GM18519 (cell line): Measurements from ENCODE around the gene ADK.

ENCODE experiments used
- ATAC-seq: cut with Tn5 transposase; IDR thresholded peaks from one replicate; pipeline ENCODE4 v1.9.1; 2021; ENCODE audit warnings: mild to moderate bottlenecking, moderate library complexity; ENCODE audit not compliant: unreplicated experiment, low FRiP score

ADK gene

GRCh38 chr10:74400186-74400585 lies 249.2 kb downstream of the ADK start:
- no peak for ATAC-seq

GRCh38 chr10:74406006-74406405 lies 255.0 kb downstream of the ADK start:
- no peak for ATAC-seq

- ATAC-seq, result no peak
Measured at GRCh38 chr10:74415146-74415839, 264.3 kb downstream of the ADK start.

GRCh38 chr10:74417397-74417796 lies 266.4 kb downstream of the ADK start:
- no peak for ATAC-seq

GRCh38 chr10:74418285-74418872 lies 267.4 kb downstream of the ADK start:
- no peak for ATAC-seq

- no peak for ATAC-seq
Measured at GRCh38 chr10:74419491-74419951, 268.5 kb downstream of the ADK start.

GRCh38 chr10:74419958-74420375 lies 268.9 kb downstream of the ADK start:
- ATAC-seq, result no peak

- no peak for ATAC-seq
Measured at GRCh38 chr10:74424565-74424964, 273.5 kb downstream of the ADK start.

GRCh38 chr10:74425456-74426001 lies 274.5 kb downstream of the ADK start:
- no peak for ATAC-seq

GRCh38 chr10:74431816-74432215 lies 280.8 kb downstream of the ADK start:
- ATAC-seq, result no peak

- no peak for ATAC-seq
Measured at GRCh38 chr10:74432841-74433594, 282.0 kb downstream of the ADK start.

GRCh38 chr10:74433595-74433956 lies 282.6 kb downstream of the ADK start:
- ATAC-seq, result no peak

GRCh38 chr10:74433993-74434392 lies 283.0 kb downstream of the ADK start:
- ATAC-seq, result no peak

- no peak for ATAC-seq
Measured at GRCh38 chr10:74434547-74434946, 283.5 kb downstream of the ADK start.

GRCh38 chr10:74436523-74437170 lies 285.6 kb downstream of the ADK start:
- ATAC-seq, result no peak

GRCh38 chr10:74437822-74438221 lies 286.8 kb downstream of the ADK start:
- no peak for ATAC-seq

- ATAC-seq, result no peak
Measured at GRCh38 chr10:74439213-74439612, 288.2 kb downstream of the ADK start.

- ATAC-seq, result no peak
Measured at GRCh38 chr10:74445493-74445892, 294.5 kb downstream of the ADK start.

- ATAC-seq, result no peak
Measured at GRCh38 chr10:74450602-74451001, 299.6 kb downstream of the ADK start.

- ATAC-seq, result no peak
Measured at GRCh38 chr10:74451127-74451829, 300.3 kb downstream of the ADK start.
